GM19023 (cell line): Measurements from ENCODE around the gene CCDC81.

Experiments used
- ATAC-seq: cut with Tn5 transposase; IDR thresholded peaks from one replicate; pipeline ENCODE4 v1.9.1; 2021; ENCODE audit warnings: mild to moderate bottlenecking, moderate library complexity; ENCODE audit not compliant: unreplicated experiment

Gene CCDC81

DNA sequence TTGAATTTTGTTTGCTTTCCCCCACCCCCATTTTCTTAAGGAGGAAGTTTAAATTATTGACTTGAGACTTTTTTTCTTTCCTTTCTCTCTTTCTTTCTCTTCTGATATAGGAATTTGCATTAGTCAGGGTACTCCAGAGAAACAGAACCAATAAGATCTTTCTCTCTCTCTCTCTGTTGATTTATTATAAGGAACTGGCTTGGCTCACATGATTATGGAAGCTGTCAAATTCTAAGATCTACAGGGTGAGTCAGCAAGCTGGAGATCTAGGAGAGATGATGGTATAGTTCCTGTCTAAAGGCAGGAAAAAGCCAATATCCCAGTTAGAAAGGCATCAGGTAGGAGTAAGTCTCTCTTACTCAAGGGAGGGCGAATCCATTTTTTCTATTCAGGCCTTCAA, 64.0 kb downstream of the CCDC81 start:
- no peak for ATAC-seq

DNA sequence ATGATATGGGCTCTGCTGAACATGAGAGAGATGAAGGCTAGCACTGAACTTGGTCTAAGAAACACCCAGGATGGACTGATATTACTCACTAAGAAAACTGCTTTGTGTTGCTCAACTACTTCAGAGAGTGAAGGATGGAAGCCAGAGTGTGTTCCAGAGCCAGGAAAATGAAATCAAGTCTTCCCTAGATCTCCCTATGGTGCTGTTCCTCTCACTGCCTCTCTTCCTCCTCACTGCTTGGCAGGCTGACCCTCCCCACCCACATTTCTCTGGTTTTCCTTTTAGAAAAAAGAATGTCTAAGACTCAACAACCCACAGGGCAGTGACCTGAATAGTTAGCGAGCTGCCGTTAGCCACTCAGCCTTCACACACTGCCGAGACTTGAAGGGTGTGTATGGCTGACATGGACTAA, 65.6 kb downstream of the CCDC81 start:
- ATAC-seq, result no peak

DNA sequence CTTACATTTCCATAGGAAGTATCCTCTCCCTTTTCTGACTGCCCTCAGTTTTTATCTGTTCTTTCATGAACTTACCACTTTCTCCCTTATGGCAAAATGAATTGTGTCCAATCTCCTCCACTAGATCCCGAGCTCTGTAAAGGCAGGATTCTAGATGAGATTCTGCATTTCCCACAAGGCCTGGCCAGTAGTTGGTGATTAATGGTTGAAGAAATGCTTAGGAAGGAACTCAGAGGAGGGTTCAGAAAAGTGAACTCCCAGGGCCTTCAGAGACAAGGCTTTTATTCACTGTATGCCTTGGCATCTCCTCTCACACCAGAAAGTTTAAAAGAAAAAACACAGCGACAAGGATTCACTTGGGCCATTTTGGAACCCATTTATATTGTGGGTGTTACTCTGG, 66.2 kb downstream of the CCDC81 start:
- ATAC-seq, result no peak

DNA sequence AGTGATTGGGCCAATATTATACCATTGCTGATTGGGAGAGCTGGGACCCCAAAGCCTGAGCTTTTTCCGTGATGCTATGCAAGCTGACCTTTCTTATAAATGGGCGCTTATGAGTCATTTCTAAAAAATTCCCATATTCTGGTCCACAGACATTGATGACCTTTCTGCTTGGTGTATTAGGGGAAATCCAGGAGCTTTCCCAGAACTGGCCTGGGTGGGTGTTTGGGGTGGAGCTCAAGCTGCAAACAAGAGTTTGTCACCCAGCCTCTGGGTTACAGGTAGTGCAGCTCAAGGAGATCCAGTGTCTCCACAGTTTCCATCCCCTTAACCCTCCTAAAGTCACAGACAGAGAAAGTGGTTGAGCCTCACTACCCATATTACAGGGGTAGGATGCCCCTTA, 67.7 kb downstream of the CCDC81 start:
- no peak for ATAC-seq

DNA sequence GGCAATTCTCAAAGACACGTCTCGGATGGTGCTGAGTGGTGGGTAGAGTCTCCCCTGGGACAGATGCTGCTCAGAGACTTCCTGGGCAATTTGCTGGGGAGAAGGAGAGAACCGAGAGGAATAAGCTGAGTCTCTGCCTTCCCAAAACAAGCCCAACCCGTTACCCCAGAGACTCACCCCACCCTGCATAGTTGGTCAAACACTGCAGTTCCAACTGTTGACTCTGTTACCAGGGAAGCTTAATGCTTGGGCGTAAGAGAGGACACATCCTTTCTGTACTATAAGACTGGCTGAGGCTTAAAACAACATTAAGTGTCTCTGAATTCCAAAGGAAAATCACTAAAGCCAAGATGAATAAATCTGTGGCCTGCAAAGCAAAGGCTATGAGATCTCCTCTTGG, 68.1 kb downstream of the CCDC81 start:
- ATAC-seq, result no peak

DNA sequence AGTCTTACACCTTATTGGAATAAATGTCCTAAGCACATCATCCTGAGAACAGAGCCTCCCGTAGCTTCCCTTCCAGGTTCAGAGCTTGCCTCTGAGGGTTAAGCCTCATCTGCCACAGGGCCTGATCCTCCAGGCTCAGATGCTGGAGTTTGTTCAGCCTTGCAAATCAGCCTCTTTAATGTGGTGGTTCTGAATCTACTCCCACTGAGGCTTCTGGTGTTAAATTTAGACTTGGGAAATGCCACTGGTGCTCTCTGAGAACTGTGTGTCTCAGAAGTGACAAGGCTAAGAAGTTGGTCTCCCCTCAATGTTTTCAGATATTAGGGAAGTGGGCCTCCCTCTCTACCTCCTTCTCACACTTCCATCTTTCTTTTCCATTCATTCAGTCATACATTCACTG, 68.7 kb downstream of the CCDC81 start:
- peak; percentile 45 for ATAC-seq

GRCh38 chr11:86444981-86445380, 70.3 kb downstream of the CCDC81 start:
- ATAC-seq, result no peak

- no peak for ATAC-seq
Observed at GRCh38 chr11:86446163-86446923, 71.7 kb downstream of the CCDC81 start.

DNA sequence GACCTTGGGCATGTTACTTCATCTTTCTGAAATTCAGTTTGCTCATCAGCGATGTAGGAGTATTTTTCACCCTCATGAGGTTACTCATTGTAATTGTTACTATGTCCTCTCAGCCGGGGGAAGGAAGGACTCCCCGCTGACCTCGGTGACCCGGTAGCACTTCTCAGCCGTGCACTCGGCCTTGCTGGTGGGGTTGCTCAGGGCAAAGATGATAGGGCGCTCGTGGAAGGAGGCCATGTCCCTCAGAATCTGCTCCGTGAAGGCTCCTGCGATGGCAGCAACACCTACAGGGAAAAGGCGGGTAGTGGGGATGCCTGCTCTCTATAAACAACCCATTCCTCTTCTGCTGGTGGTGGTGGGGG, 72.2 kb downstream of the CCDC81 start:
- ATAC-seq, result no peak

DNA sequence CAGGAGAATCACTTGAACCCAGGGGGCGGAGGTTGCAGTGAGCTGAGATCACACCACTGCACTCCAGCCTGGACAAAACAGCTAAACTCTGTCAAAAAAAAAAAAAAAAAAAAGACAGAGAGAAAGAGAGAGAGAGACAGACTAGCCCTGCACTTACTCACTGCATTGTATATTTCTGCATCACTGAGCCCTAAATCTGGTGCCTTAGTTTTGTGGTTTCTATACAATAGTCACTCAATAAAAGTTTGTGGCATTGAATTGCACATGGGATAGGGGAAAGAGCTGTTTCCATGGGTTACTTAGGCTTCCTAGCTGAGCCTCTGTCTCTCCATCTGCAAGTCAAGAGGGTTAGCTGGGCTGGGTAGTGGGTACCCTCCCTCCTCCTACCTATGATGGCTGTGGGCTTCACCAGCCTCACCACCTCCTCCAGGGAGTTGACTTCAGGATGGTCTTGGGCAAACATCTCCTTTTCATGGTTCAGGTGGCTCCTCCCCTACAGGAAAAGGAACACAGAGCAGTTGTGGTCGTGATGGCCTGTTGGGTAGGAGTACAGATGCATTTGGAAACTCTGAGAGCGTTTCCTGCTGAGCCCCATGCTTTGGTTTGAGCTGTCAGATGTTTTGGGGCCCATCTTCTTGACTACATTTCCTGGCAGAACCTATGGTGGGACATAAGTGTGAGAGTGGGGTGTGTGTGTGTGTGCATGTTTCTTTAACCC, 73.2 kb downstream of the CCDC81 start:
- no peak for ATAC-seq

GRCh38 chr11:86449993-86450629, 75.4 kb downstream of the CCDC81 start:
- no peak for ATAC-seq

DNA sequence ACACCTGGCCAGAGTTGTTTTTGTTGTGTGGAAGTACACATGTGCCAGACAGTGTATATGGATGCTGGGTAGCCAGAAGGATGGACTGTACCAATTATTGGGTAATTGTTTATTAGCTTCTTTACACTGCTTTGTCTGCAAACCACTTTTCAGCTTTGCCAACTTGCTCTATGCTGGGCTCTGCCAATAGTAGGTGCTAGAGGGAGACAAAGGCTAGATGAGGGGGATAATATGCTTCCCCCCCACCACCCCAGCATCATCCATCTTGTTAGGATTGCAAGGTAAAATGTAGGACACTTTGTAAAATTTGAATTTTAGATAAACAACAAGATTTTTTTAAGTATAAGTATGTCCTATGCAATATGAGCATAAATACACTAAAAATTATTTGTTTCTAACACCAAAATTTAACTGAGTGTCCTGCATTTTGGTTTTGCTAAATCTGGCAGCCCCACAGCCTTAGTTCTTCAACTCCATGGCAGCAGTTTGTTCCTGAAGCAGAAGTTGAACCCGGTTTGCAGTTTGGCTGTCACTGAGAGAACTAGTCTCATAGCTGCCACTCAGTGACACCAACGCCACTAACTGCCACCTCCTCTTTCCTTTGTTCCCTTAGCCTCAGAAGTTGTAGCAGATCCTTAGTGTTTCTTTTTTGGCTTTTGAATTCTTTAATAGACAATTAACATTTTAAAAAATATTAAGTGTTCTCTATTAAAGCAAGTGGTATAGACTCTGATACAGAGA, 78.8 kb downstream of the CCDC81 start:
- no peak for ATAC-seq

- ATAC-seq, result peak; percentile 85
Observed at GRCh38 chr11:86456075-86456939, 81.6 kb downstream of the CCDC81 start.

DNA sequence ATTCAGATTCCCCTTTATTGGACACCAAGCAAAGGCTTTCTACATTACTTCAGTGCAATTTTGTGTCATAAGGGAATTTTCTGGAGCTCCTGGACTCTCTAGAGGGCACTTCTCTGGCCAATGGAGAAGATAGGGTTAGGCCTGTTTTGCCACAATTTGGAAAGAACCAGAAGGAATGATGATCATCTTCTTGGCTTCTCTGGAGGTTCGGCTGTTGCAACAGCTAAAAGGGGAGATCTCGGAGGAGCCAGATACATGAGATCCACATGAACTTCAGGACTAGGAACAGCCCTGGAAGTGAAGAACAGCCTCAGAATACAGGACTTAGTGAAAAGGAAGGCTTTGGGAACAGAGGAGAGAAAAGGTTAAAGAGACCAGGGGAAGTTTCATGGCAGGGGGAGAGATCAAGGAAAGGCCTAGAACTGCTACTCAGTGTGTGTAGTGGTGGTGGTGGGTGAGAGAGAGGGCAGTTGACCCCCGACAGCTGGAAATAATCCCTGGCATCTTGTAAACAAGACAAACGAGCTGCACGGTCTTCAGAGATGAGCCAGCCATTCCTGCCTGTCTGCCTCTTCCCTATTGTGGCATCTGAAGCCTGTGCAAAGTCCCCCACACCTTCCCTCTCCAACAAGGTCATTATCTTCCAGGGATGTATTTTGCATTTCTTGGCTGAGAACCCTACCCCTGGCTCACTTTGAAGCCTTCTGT, 83.8 kb downstream of the CCDC81 start:
- no peak for ATAC-seq

GRCh38 chr11:86459002-86459385, 84.3 kb downstream of the CCDC81 start:
- ATAC-seq, result no peak

DNA sequence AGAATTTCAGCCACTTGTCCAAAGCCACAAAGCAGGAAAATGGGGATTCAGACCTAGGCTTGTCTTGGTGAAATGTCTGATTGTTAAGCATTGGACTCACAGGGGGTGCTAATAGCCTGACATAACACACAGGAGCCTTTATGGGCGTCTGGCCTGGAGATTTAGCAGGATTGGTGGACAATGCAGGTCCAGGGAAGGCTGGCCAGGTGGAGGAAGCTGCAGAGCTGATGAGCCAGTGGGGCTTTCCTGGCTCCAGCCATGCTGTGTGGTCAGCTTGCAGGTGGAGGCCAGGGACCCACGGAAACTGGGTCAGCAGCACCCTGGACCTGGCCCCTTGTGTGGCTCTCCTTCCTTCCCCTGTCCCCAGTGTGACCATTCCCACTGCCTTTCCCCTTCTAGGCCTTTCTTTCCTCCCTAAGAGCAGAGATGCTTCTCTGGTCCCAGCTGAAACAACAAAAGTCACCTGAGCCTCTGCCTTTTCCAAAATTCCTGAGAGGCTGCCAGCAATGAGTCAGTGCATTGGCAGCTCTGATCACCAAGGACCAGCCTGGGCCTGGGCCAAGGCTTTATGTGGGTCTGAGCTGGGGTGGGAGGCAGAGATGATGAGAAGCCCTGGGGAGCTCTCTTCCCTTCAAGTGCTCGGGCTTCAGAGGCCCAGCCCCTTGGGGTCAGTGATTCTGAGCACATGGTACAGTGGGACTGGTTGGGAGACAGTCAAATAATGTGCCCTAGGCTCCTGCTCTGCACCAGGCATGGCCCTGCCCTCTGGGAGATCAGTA, 85.2 kb downstream of the CCDC81 start:
- no peak for ATAC-seq

DNA sequence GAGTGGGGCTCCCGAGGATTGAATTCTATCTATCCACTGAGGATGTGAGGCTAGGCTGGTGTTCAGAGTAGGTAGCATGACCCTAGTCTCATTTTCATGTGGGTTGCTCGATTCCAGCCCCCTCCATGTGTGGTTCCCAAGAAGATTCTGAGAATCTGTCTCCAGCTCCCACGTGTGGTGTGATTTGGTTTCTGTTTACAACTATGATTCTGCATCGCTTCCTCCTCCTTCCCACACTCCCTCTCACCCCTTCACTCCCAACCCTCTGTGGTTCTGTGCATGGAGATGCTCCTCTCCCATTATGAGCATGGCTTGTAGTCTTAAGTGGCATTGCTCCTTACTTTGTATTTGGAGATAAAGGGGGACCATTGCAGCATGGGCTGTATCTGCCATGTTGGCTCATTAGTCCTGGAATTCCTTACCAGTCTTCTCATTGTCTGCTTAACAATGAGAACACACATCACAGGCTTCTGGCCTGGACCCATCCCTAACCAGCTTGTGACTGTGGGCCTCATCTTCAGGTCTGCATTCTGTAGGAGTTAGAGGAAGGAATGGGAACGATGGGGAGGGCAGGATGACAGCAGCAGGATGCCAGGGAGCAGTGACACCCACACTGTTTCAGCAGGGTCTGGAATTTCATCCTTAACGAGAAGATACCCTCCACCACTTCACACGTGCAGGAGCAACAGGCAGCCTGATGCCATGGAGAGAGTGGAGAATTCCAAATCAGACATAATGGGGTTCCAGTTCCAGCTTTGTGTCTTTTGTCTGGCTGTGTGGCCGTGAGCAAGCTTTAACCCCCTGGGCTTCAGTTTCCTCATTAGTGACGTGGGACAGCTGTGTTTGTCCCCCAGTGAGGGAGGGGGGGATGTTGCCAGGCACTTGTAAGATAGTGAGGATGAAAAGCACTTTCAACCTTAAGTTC, 86.0 kb downstream of the CCDC81 start:
- no peak for ATAC-seq

GRCh38 chr11:86461892-86462291, 87.2 kb downstream of the CCDC81 start:
- no peak for ATAC-seq
